Smooth muscle cell (in vitro differentiated cells): ENCODE measurements around the gene METTL1. TPM values are rescaled to one million over a fixed set of nuclear protein-coding genes. Genes with fewer than 3 reads are reported as not detected.
"Not testable (repeated sequence)": the region's sequence is repeated elsewhere in the genome, so short reads cannot be mapped to it uniquely, and the experiment has no call there.

Experiments used
- DNase-seq: peaks from one replicate; lab custom pipeline; 2025; ENCODE audit not compliant: unreplicated experiment; lab: John Stamatoyannopoulos, UW
- H2AFZ ChIP-seq: fragments of 200-600 bp; sonication (generic); 2 replicates; pipeline ENCODE4 v1.6.0; 2016; ENCODE audit warnings: antibody characterized with exemption, low read depth, mild to moderate bottlenecking
- H3F3A ChIP-seq: fragments of 200-600 bp; sonication (generic); 2 replicates; pipeline ENCODE4 v1.6.0; 2017; ENCODE audit warnings: antibody characterized with exemption, low read depth
- H3K27ac ChIP-seq: fragments of 200-600 bp; sonication (generic); 2 replicates; pipeline ENCODE4 v1.5.1; 2016; ENCODE audit warnings: low read depth, mild to moderate bottlenecking
- H3K27me3 ChIP-seq: fragments of 200-600 bp; sonication (generic); 2 replicates; pipeline ENCODE4 v1.6.1; 2016; ENCODE audit warnings: low read depth, mild to moderate bottlenecking
- H3K36me3 ChIP-seq: fragments of 200-600 bp; sonication (generic); 2 replicates; pipeline ENCODE4 v1.5.1; 2016; ENCODE audit warnings: low read depth
- H3K4me1 ChIP-seq: fragments of 200-600 bp; sonication (generic); 2 replicates; pipeline ENCODE4 v1.5.1; 2016; ENCODE audit warnings: low read depth
- H3K4me2 ChIP-seq: fragments of 200-600 bp; sonication (generic); 2 replicates; pipeline ENCODE4 v1.6.0; 2016; ENCODE audit warnings: mild to moderate bottlenecking
- H3K4me3 ChIP-seq: fragments of 200-600 bp; sonication (generic); 2 replicates; pipeline ENCODE4 v1.5.1; 2016; ENCODE audit warnings: mild to moderate bottlenecking
- H3K79me2 ChIP-seq: fragments of 200-600 bp; sonication (generic); 2 replicates; pipeline ENCODE4 v1.6.0; 2016; ENCODE audit warnings: low read depth, mild to moderate bottlenecking
- H3K9ac ChIP-seq: fragments of 200-600 bp; sonication (generic); 2 replicates; pipeline ENCODE4 v1.6.0; 2016; ENCODE audit warnings: low read depth
- H3K9me3 ChIP-seq: fragments of 200-600 bp; sonication (generic); replicated peaks from 2 replicates; pipeline ENCODE4 v1.5.1; 2016; ENCODE audit warnings: low read depth
- H4K20me1 ChIP-seq: fragments of 200-600 bp; sonication (generic); 2 replicates; pipeline ENCODE4 v1.6.0; 2016; ENCODE audit warnings: low read depth
- WGBS: methylation state at CpG from one replicate; pipeline ENCODE4 v1.1.7; 2016; ENCODE audit warnings: low lambda C conversion rate; 5-methylcytosine and 5-hydroxymethylcytosine counted together
- polyA plus RNA-seq: library from polyadenylated mRNA; unstranded; fragments of >200 nt; fragmentation: Nextera tagmentation; extraction: Ambion mirVana; gene quantifications from 2 replicates; pipeline ENCODE4 v1.2.1, GENCODE V29; 2016
- total RNA-seq: library from RNA; depleted of rRNA; stranded (reverse); fragments of >200 nt; gene quantifications from 2 replicates; pipeline ENCODE4 v1.2.3, GENCODE V29; 2014
- TF ChIP-seq, protein P1 (sequence below): fragments of 200-600 bp; sonication (generic); IDR thresholded peaks from 2 replicates; pipeline ENCODE4 v1.5.1; 2017; ENCODE audit warnings: borderline replicate concordance, mild to moderate bottlenecking, antibody characterized with exemption; ENCODE audit not compliant: insufficient read depth, poor library complexity, severe bottlenecking

The METTL1 gene
- total and polyA plus RNA-seq, 2 experiments from 2014 or later = 4.1 to 20.3 TPM

DNA sequence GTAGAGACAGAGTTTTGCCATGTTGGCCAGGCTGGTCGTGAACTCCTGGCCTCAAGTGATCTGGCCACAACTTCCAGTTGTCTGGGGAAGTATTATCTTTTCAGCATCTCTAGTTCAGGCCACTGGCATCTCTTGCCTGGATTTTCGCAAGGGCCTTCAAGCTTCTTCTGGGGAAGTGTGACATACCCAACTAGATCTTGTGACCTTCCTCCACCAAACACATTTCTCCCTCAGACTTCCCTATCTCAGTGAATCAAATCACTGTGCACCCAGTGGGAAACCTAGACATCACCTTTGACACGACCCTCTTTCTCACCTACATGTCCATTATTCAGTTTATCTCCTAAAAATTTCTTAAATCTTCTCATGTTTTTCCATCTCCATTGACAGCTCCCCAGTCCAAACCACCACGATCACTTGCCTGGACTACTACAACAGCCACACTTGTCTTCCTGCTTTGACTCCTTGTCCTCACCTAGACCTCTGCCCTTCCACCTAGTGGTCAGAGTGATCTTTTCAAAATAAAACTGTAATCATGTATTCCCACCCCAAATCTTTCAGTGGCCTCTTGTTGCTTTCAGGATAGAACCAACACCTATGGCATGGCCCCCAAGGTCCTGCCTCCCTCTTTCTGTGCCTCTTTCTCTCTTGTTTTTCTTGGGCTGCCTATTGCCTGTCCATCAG, 3.8 kb upstream of the METTL1 start:
- H4K20me1 ChIP-seq = no peaks in the 10 kb centered on the region
- DNase-seq = no peak
- 87% methylated on average over 4 of the region's 4 CpGs for WGBS
- H3K27ac ChIP-seq = no peak overlapping the region
- H3K36me3 ChIP-seq = no peaks in the 10 kb centered on the region
- no peak overlapping the region for H3K4me3 ChIP-seq
- no peaks in the 10 kb centered on the region for H3F3A ChIP-seq
- H3K9me3 ChIP-seq = no peaks in the 10 kb centered on the region
- H3K4me2 ChIP-seq = no peak overlapping the region
- H3K9ac ChIP-seq = no peak overlapping the region
- H3K27me3 ChIP-seq = no peaks in the 10 kb centered on the region
- H3K4me1 ChIP-seq = no peaks in the 10 kb centered on the region
- TF ChIP-seq, protein P1, sequence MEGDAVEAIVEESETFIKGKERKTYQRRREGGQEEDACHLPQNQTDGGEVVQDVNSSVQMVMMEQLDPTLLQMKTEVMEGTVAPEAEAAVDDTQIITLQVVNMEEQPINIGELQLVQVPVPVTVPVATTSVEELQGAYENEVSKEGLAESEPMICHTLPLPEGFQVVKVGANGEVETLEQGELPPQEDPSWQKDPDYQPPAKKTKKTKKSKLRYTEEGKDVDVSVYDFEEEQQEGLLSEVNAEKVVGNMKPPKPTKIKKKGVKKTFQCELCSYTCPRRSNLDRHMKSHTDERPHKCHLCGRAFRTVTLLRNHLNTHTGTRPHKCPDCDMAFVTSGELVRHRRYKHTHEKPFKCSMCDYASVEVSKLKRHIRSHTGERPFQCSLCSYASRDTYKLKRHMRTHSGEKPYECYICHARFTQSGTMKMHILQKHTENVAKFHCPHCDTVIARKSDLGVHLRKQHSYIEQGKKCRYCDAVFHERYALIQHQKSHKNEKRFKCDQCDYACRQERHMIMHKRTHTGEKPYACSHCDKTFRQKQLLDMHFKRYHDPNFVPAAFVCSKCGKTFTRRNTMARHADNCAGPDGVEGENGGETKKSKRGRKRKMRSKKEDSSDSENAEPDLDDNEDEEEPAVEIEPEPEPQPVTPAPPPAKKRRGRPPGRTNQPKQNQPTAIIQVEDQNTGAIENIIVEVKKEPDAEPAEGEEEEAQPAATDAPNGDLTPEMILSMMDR = no peak
- no peak overlapping the region for H2AFZ ChIP-seq
- no peaks in the 10 kb centered on the region for H3K79me2 ChIP-seq

DNA sequence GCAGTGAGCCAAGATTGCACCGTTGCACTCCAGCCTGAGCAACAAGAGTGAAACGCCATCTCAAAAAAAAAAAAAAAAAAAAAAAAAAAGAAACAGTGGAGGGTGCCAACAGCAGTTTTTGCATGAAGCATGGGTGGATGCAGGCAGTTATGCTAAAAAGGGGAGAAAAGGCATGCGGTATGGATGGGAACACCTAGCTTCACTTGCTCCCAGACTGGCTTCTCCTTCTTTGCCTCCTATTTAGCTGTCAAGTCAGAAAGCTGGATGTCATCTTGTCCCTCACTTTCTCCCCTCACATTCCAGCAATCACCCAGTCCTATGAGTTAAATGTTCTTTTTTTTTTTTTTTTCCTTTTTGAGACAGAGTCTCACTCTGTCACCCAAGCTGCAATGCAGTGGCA, 3.1 kb upstream of the METTL1 start:
- Histone ChIP-seq H3K4me3 (no peak overlapping the region), H3K27ac (no peak overlapping the region), H3K9ac (no peak overlapping the region), H3K4me2 (no peak overlapping the region), H3K27me3 (no peaks in the 10 kb centered on the region), H3F3A (no peaks in the 10 kb centered on the region), H3K79me2 (no peaks in the 10 kb centered on the region), H2AFZ (no peak overlapping the region), H3K4me1 (no peaks in the 10 kb centered on the region), H3K36me3 (no peaks in the 10 kb centered on the region), H4K20me1 (no peaks in the 10 kb centered on the region), H3K9me3 (no peaks in the 10 kb centered on the region)
- TF ChIP-seq, protein P1 = no peak
- WGBS = 100% methylated on average over 2 of the region's 3 CpGs
- DNase-seq = no peak

DNA sequence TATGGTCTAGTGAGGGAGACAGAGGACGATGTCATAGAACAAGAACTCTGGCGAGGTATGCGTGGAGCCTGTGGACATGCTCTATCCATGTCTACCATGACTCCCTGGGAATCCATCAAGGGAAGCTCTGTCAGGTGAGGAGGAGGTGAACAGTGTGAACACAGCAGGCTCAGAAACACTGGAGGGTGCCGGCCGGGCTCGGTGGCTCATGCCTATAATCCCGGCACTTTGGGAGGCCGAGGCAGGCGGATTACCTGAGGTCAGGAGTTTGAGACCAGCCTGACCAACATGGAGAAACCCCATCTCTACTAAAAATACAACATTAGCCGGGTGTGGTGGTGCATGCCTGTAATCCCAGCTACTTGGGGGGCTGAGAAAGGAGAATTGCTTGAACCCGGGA, 2.7 kb upstream of the METTL1 start:
- not testable (repeated sequence) for H3K36me3 ChIP-seq, H3K4me1 ChIP-seq, H3F3A ChIP-seq, H3K79me2 ChIP-seq, H3K4me2 ChIP-seq, H4K20me1 ChIP-seq, H2AFZ ChIP-seq, H3K4me3 ChIP-seq, H3K9ac ChIP-seq, H3K9me3 ChIP-seq, DNase-seq, H3K27ac ChIP-seq, H3K27me3 ChIP-seq
- 97% methylated on average over 11 of the region's 11 CpGs for WGBS

DNA sequence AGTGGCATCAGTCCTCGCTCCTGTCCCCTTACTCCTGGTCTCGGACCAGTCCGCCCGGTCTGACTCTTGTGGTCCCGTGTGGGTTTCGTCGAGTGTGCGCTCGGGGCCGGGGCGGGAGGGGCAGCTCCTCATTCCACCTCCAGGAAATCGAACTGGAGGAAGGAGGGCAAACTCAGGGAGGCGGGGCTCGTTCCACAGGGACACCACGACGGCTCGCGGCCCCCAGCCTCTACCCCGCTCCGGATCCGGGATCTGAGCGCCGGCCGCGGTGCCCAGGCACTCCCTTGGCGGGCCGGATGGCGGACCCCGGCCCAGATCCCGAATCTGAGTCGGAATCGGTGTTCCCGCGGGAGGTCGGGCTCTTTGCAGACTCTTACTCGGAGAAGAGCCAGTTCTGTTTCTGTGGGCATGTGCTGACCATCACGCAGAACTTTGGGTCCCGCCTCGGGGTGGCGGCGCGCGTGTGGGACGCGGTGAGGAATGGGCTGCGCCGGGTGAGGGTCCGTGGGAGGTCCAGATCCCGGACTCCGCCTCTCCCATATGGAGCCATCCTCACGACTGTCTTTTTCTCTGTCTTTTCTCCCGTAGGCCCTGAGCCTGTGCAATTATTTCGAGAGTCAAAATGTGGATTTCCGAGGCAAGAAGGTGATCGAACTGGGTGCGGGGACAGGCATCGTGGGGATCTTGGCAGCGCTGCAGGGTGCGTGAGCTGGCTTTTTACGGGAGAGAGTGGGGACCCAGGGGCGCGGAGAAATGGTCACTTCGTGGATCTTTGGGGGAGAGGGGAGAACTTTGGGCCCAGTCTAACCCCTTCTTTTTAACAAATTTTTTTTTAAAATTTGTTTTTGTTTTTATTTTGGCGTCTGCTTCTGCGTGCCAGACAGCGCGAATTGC, 771 bp upstream of the METTL1 start, which contains the start of gene EEF1AKMT3:
TSS of gene EEF1AKMT3 (plus strand) at position 186 of the 894 bp plus-strand sequence. CDS start at position 297, 111 bp downstream.
- peak within 1 kb of the TSS; percentile 88 for H3K4me3 ChIP-seq
- peak within 1 kb of the TSS; percentile 95 for H3K27ac ChIP-seq
- peak within 1 kb of the TSS; percentile 98 for H2AFZ ChIP-seq
- peak; percentile 65 for DNase-seq
- no peaks in the 10 kb centered on the region for H3F3A ChIP-seq
- H3K4me1 ChIP-seq = peaks cover under 1% of the 10 kb centered on the region
- no peaks in the 10 kb centered on the region for H3K79me2 ChIP-seq
- peaks cover 7% of the 10 kb centered on the region for H3K27me3 ChIP-seq
- H3K9ac ChIP-seq = peak within 1 kb of the TSS; percentile 91
- TF ChIP-seq, protein P1 = no peak
- peak within 1 kb of the TSS; percentile 94 for H3K4me2 ChIP-seq
- H3K9me3 ChIP-seq = no peaks in the 10 kb centered on the region
- H4K20me1 ChIP-seq = no peaks in the 10 kb centered on the region
- 3% methylated on average over 64 of the region's 67 CpGs for WGBS
- no peaks in the 10 kb centered on the region for H3K36me3 ChIP-seq
